HepG2 (cell line): ENCODE data around the gene DGUOK. TPM values are rescaled to one million over a fixed set of nuclear protein-coding genes. Genes with fewer than 3 reads are reported as not detected.

Experiments used
- ATAC-seq: fragments of 200-7000 bp; cut with Tn5 transposase; 3 replicates; pipeline ENCODE4 v1.9.1; 2020; ENCODE audit warnings: mild to moderate bottlenecking, moderate library complexity
- BruUV-seq: library from RNA; stranded (reverse); fragments of 400-500 nt; replicated peaks from 2 replicates; lab custom pipeline; 2021; lab: Mats Ljungman, UMichigan
- CTCF ChIA-PET: fragments of 300-600 bp; formaldehyde crosslinking; extraction: SDS; loops from one replicate; lab custom pipeline; 2021; ENCODE audit warnings: low total read pairs, inconsistent platforms, low intra/inter-chr PET ratio; lab: Yijun Ruan, JAX
- POLR2A ChIA-PET: fragments of 350-600 bp; sonication (Branson Sonifier 250); formaldehyde crosslinking; loops from one replicate; lab custom pipeline; 2020; ENCODE audit warnings: antibody characterized with exemption, inconsistent platforms; lab: Yijun Ruan, JAX
- DNase-seq: peaks from one replicate; pipeline ENCODE4 v3.0.0-alpha.2; 2015; ENCODE audit warnings: low spot score
- FAIRE-seq: peaks from 3 replicates; lab custom pipeline; 2011; peaks lifted over from hg19 to GRCh38; lab: Jason Lieb, UNC
- H2AFZ ChIP-seq: one replicate; pipeline ENCODE4 v1.6.1; 2011; ENCODE audit warnings: low read length, inconsistent platforms
- H3K27ac ChIP-seq: fragments of 300-600 bp; 3 replicates; pipeline ENCODE4 v1.8.0; 2011; ENCODE audit warnings: mixed run types, mild to moderate bottlenecking, mixed read lengths, low read length, inconsistent platforms; ENCODE audit not compliant: insufficient read depth; ENCODE audit errors: extremely low read length
- H3K27me3 ChIP-seq, 2 experiments: fragments of 200-600 bp in 1 of 2; 2 replicates in 1 of 2; 3 replicates in 1 of 2; pipeline versions ENCODE4 v1.6.0 to v1.8.0; 2011; ENCODE audit warnings: low read length in 2 of 2, mild to moderate bottlenecking in 2 of 2, moderate library complexity in 2 of 2, inconsistent platforms in 1 of 2; ENCODE audit not compliant: insufficient read depth in 2 of 2, control insufficient read depth in 1 of 2
- H3K36me3 ChIP-seq, 2 experiments: fragments of 200-600 bp in 1 of 2; replicated peaks in 1 of 2; 2 replicates in 1 of 2; 3 replicates in 1 of 2; pipeline versions ENCODE4 v1.5.1 to v1.8.0; 2011; ENCODE audit warnings: low read length in 2 of 2, inconsistent platforms in 1 of 2; ENCODE audit not compliant: insufficient read depth in 2 of 2, control insufficient read depth in 1 of 2
- H3K4me1 ChIP-seq: 2 replicates; pipeline ENCODE4 v1.5.1; 2012; ENCODE audit warnings: low read length, inconsistent platforms; ENCODE audit not compliant: insufficient read depth
- H3K4me2 ChIP-seq: 2 replicates; pipeline ENCODE4 v1.6.0; 2011; ENCODE audit warnings: low read depth, low read length, inconsistent platforms
- H3K4me3 ChIP-seq, 3 experiments: fragments of 200-600 bp in 1 of 3; sonication (generic), shearing (Covaris generic) in 1 of 3; replicated peaks in 1 of 3; 2 replicates each; pipeline ENCODE4 v1.5.1; 2011 to 2016; ENCODE audit warnings: low read length in 3 of 3, inconsistent platforms in 2 of 3, low read depth in 2 of 3, mild to moderate bottlenecking in 2 of 3, control low read depth in 1 of 3, mixed read lengths in 1 of 3; ENCODE audit not compliant: insufficient read depth in 1 of 3
- H3K79me2 ChIP-seq: one replicate; pipeline ENCODE4 v1.6.1; 2011; ENCODE audit warnings: low read length, inconsistent platforms; ENCODE audit not compliant: insufficient read depth
- H3K9ac ChIP-seq: 2 replicates; pipeline ENCODE4 v1.6.0; 2011; ENCODE audit warnings: mild to moderate bottlenecking, low read depth, low read length, inconsistent platforms; ENCODE audit not compliant: insufficient read depth
- H3K9me3 ChIP-seq: 2 replicates; pipeline ENCODE4 v1.5.1; 2012; ENCODE audit warnings: mild to moderate bottlenecking, low read length
- H4K20me1 ChIP-seq: 2 replicates; pipeline ENCODE4 v1.6.0; 2011; ENCODE audit warnings: inconsistent platforms, mild to moderate bottlenecking, low read length, moderate library complexity; ENCODE audit not compliant: insufficient read depth
- CC2D1A ChIP-seq: sonication (generic); formaldehyde crosslinking; IDR thresholded peaks from 2 replicates; pipeline ENCODE4 v1.8.1; 2023; ENCODE audit warnings: mild to moderate bottlenecking, missing genetic modification reagents
- LRRFIP1 ChIP-seq: sonication (generic); formaldehyde crosslinking; conservative IDR thresholded peaks from 2 replicates; pipeline ENCODE4 v1.4.0; 2020; ENCODE audit warnings: missing genetic modification reagents
- NFE2L2 ChIP-seq: fragments of 150-350 bp; IDR thresholded peaks from 2 replicates; pipeline ENCODE4 v1.6.1; 2014; ENCODE audit warnings: low read length
- RBM39 ChIP-seq: fragments of 200-400 bp; formaldehyde crosslinking; IDR thresholded peaks from one replicate; pipeline ENCODE4 v1.6.1; 2018; ENCODE audit warnings: antibody characterized with exemption, mild to moderate bottlenecking, low read depth, low read length; ENCODE audit not compliant: poor library complexity, severe bottlenecking
- SALL2 ChIP-seq: sonication (generic); formaldehyde crosslinking; IDR thresholded peaks from 2 replicates; pipeline ENCODE4 v1.8.1; 2023; ENCODE audit warnings: mild to moderate bottlenecking, missing genetic modification reagents, inconsistent platforms
- SIX4 ChIP-seq: sonication (generic); formaldehyde crosslinking; IDR thresholded peaks from 2 replicates; pipeline ENCODE4 v1.4.0; 2020; ENCODE audit warnings: missing genetic modification reagents
- SP140L ChIP-seq: sonication (generic); formaldehyde crosslinking; IDR thresholded peaks from 2 replicates; pipeline ENCODE4 v1.4.0; 2020; ENCODE audit warnings: missing genetic modification reagents, borderline replicate concordance
- ZKSCAN5 ChIP-seq: sonication (generic); formaldehyde crosslinking; IDR thresholded peaks from 2 replicates; pipeline ENCODE4 v1.5.1; 2020; ENCODE audit warnings: mild to moderate bottlenecking, missing genetic modification reagents
- ZNF343 ChIP-seq: sonication (generic); formaldehyde crosslinking; IDR thresholded peaks from 2 replicates; pipeline ENCODE4 v1.4.0; 2020; ENCODE audit warnings: mild to moderate bottlenecking, missing genetic modification reagents
- ZNF382 ChIP-seq: sonication (generic); formaldehyde crosslinking; IDR thresholded peaks from 2 replicates; pipeline ENCODE4 v1.5.0; 2020; ENCODE audit warnings: missing genetic modification reagents, mild to moderate bottlenecking, borderline replicate concordance
- ZNF577 ChIP-seq: sonication (generic); formaldehyde crosslinking; IDR thresholded peaks from 2 replicates; pipeline ENCODE4 v1.4.0; 2020; ENCODE audit warnings: mild to moderate bottlenecking, low read depth, missing genetic modification reagents, borderline replicate concordance
- ZNF615 ChIP-seq: sonication (generic); formaldehyde crosslinking; IDR thresholded peaks from 2 replicates; pipeline ENCODE4 v1.5.0; 2020; ENCODE audit warnings: mild to moderate bottlenecking, missing genetic modification reagents, borderline replicate concordance
- ZSCAN20 ChIP-seq: sonication (generic); formaldehyde crosslinking; IDR thresholded peaks from 2 replicates; pipeline ENCODE4 v1.4.0; 2020; ENCODE audit warnings: missing genetic modification reagents, mild to moderate bottlenecking, borderline replicate concordance
- WGBS: methylation state at CpG from one replicate; pipeline ENCODE4 v1.1.6; 2017; ENCODE audit warnings: low lambda C conversion rate; 5-methylcytosine and 5-hydroxymethylcytosine counted together
- in situ Hi-C: cut with HindIII; loops from 2 replicates; pipeline ENCODE4 v1.10.0; 2017; ENCODE audit warnings: low pct_unique_long_range_greater_than_20kb; ENCODE audit not compliant: extremely low pct_ligation_motif_present
- intact Hi-C: fragments of 100-400 bp; cut with micrococcal nuclease; formaldehyde crosslinking; loops from one replicate; pipeline ENCODE4 v1.10.0; 2022; ENCODE audit not compliant: unreplicated experiment
- polyA plus RNA-seq, 8 experiments: library from polyadenylated mRNA; depleted of rRNA in 3 of 8; stranded (reverse) in 7 of 8; unstranded in 1 of 8; fragments of >200 nt; fragmentation: Illumina TruSeq in 4 of 8; extraction: Trizol in 4 of 8; gene quantifications; 2 replicates each; pipeline versions ENCODE4 v1.2.1 to v1.2.3, GENCODE V29; 2011 to 2016; ENCODE audit warnings: low read depth in 4 of 8, missing spikeins in 1 of 8, mixed read lengths in 1 of 8; ENCODE audit not compliant: insufficient read depth in 1 of 8
- total RNA-seq, 5 experiments: library from RNA; depleted of rRNA; stranded (reverse); fragments of >200 nt; fragmentation: Illumina TruSeq; extraction: Trizol; gene quantifications; 2 replicates each; pipeline ENCODE4 v1.2.3, GENCODE V29; 2016; ENCODE audit warnings: low read depth in 1 of 5
- TF ChIP-seq, protein P1 (sequence below): sonication (generic); formaldehyde crosslinking; conservative IDR thresholded peaks from 2 replicates; pipeline ENCODE4 v1.4.0; 2020; ENCODE audit warnings: missing genetic modification reagents

The DGUOK gene
- total and polyA plus RNA-seq, 2 of the 13 experiments (the other 11 are each of a cell fraction or from before 2014, with no cell fraction given), result 105 to 137 TPM

GRCh38 chr2:73904952-73905351 is 21.7 kb upstream of the DGUOK start:
- ATAC-seq, result no peak

More at GRCh38 chr2:73904952-73905351, 21.7 kb upstream of the DGUOK start:
- no TSS peak for BruUV-seq
- Histone ChIP-seq H3K27ac (no peak overlapping the region), H3K4me1 (peaks cover 15% of the 10 kb centered on the region), H3K9me3 (no peaks in the 10 kb centered on the region), H3K36me3 (no peaks in the 10 kb centered on the region), H3K4me2 (no peak overlapping the region), H2AFZ (no peak overlapping the region)
- FAIRE-seq, result no peak
- TF ChIP-seq ZKSCAN5 (CRISPR knock-in tag), result no peak
- TF ChIP-seq RBM39, result no peak
- no peak for TF ChIP-seq LRRFIP1 (CRISPR knock-in tag)
- TF ChIP-seq ZSCAN20 (CRISPR knock-in tag), result no peak
- no peak for TF ChIP-seq ZNF343
- TF ChIP-seq SIX4 (CRISPR knock-in tag), result no peak
- no peak for TF ChIP-seq CC2D1A (CRISPR knock-in tag)
- TF ChIP-seq NFE2L2, result no peak
- TF ChIP-seq, protein P1, sequence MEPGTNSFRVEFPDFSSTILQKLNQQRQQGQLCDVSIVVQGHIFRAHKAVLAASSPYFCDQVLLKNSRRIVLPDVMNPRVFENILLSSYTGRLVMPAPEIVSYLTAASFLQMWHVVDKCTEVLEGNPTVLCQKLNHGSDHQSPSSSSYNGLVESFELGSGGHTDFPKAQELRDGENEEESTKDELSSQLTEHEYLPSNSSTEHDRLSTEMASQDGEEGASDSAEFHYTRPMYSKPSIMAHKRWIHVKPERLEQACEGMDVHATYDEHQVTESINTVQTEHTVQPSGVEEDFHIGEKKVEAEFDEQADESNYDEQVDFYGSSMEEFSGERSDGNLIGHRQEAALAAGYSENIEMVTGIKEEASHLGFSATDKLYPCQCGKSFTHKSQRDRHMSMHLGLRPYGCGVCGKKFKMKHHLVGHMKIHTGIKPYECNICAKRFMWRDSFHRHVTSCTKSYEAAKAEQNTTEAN, result no peak
- TF ChIP-seq SP140L, result no peak
- TF ChIP-seq ZNF382, result no peak
- no peak for TF ChIP-seq ZNF577
- no peak for TF ChIP-seq ZNF615 (CRISPR knock-in tag)
- no peak for TF ChIP-seq SALL2 (CRISPR knock-in tag)
- TF ChIP-seq, all 625 proteins: peak for 0
- 10% methylated on average over 1 of the region's 1 CpG for WGBS
- Histone ChIP-seq H3K9ac (no peak overlapping the region), H4K20me1 (no peaks in the 10 kb centered on the region), H3K27me3 (peaks cover 4 to 38% of the 10 kb centered on the region in 2 experiments; a peak in 3 of 5 replicates), H3K79me2 (no peaks in the 10 kb centered on the region), H3K4me3 (no peak overlapping the region)
- ChIA-PET POLR2A (no interaction called here), CTCF (no interaction called here)
- intact Hi-C loops (no loop called here), in situ Hi-C loops (no loop called here)
- DNase-seq, result no peak
